Measurements from ENCODE around the gene CD69. TPM values are rescaled to one million over a fixed set of nuclear protein-coding genes. Genes with fewer than 3 reads are reported as not detected.

CD69 gene
- total RNA-seq, 3 donors from 2014 or later (not counting 1 experiment from before 2014, with no cell fraction given) = 739 to 1,541 (median 990) TPM

DNA sequence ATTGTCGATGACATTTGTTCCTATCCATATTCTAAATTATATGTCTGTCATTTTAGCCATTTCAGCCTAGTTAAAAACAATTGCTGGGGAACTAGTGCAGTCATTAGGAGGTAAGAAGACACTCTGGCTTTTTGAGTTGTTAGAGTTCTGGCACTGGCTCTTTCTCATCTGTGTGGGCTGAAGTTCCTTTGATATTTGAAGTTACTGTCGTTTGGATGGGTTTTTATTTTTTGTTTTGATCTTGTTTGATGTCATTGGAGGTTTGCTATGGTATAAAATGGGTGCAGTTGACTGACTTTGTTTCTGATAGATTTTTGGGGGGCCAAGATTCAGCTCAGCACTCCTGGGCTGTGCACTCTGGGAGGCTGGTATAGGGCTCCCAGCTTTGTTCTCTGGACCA, 20.7 kb upstream of the CD69 start:
- H3K4me3 Mint-ChIP-seq = no peak overlapping the region
- peaks cover 0 to 6% of the 10 kb centered on the region in 2 donors for H3K4me1 Mint-ChIP-seq
- H3K9me3 Mint-ChIP-seq = no peaks in the 10 kb centered on the region
- Histone ChIP-seq H3K36me3 (ENCODE audit: control insufficient read depth, insufficient read depth, low read length) (no peaks in the 10 kb centered on the region), H3K4me3 (ENCODE audit: low read length) (no peak overlapping the region), H3K27ac (ENCODE audit: low read length) (no peak overlapping the region), H3K4me1 (ENCODE audit: control insufficient read depth, insufficient read depth, low read length) (no peaks in the 10 kb centered on the region), H3K27me3 (ENCODE audit: control insufficient read depth, insufficient read depth, low read length) (no peaks in the 10 kb centered on the region), H3K9me3 (ENCODE audit: control insufficient read depth, insufficient read depth, low read length) (no peaks in the 10 kb centered on the region)
- no peak for DNase-seq
- 68% methylated on average over 1 of the region's 2 CpGs for WGBS (ENCODE audit: insufficient coverage)
- intact Hi-C loops (cut with micrococcal nuclease) = no loop called here
- no peak overlapping the region for H3K27ac Mint-ChIP-seq
- no peaks in the 10 kb centered on the region for H3K27me3 Mint-ChIP-seq (ENCODE audit: low read depth in 2 of 2)
- TF ChIP-seq, protein P1, sequence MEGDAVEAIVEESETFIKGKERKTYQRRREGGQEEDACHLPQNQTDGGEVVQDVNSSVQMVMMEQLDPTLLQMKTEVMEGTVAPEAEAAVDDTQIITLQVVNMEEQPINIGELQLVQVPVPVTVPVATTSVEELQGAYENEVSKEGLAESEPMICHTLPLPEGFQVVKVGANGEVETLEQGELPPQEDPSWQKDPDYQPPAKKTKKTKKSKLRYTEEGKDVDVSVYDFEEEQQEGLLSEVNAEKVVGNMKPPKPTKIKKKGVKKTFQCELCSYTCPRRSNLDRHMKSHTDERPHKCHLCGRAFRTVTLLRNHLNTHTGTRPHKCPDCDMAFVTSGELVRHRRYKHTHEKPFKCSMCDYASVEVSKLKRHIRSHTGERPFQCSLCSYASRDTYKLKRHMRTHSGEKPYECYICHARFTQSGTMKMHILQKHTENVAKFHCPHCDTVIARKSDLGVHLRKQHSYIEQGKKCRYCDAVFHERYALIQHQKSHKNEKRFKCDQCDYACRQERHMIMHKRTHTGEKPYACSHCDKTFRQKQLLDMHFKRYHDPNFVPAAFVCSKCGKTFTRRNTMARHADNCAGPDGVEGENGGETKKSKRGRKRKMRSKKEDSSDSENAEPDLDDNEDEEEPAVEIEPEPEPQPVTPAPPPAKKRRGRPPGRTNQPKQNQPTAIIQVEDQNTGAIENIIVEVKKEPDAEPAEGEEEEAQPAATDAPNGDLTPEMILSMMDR (IDR thresholded peaks at IDR 0.05) = no peak
- ATAC-seq = no peak
- H3K36me3 Mint-ChIP-seq = no peaks in the 10 kb centered on the region

DNA sequence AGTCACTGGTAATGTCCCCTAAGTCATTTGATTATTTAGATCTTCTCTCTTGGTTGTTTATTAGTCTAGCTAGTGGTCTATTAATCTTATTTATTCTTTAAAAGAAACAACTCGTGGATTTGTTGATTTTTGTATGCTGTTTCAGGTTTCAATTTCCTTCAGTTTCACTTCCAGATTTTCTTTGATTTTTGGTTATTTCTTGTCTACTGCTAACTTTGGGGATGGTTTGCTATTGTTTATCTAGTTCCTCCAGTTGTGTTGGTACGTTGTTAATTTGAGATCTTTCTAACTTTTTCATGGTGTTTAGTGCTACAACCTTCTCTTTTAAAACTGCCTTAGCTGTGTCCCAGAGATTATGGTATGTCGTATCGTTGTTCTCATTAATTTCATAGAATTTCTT, 18.5 kb upstream of the CD69 start:
- no peak overlapping the region for H3K4me3 ChIP-seq (ENCODE audit: low read length)
- Mint-ChIP-seq H3K27ac (no peak overlapping the region), H3K36me3 (no peaks in the 10 kb centered on the region), H3K27me3 (ENCODE audit: low read depth in 2 of 2) (no peaks in the 10 kb centered on the region), H3K4me1 (peaks cover 12 to 21% of the 10 kb centered on the region in 2 donors), H3K4me3 (no peak overlapping the region), H3K9me3 (no peaks in the 10 kb centered on the region)
- no peaks in the 10 kb centered on the region for H3K9me3 ChIP-seq (ENCODE audit: control insufficient read depth, insufficient read depth, low read length)
- no peak for ATAC-seq
- no peaks in the 10 kb centered on the region for H3K27me3 ChIP-seq (ENCODE audit: control insufficient read depth, insufficient read depth, low read length)
- peaks cover 7% of the 10 kb centered on the region for H3K4me1 ChIP-seq (ENCODE audit: control insufficient read depth, insufficient read depth, low read length)
- H3K36me3 ChIP-seq (ENCODE audit: control insufficient read depth, insufficient read depth, low read length) = no peaks in the 10 kb centered on the region
- TF ChIP-seq, protein P1 (IDR thresholded peaks at IDR 0.05) = no peak
- WGBS (ENCODE audit: insufficient coverage) = 100% methylated on average over 2 of the region's 4 CpGs
- intact Hi-C loops (cut with micrococcal nuclease) = no loop called here
- no peak for DNase-seq
- H3K27ac ChIP-seq (ENCODE audit: low read length) = no peak overlapping the region

DNA sequence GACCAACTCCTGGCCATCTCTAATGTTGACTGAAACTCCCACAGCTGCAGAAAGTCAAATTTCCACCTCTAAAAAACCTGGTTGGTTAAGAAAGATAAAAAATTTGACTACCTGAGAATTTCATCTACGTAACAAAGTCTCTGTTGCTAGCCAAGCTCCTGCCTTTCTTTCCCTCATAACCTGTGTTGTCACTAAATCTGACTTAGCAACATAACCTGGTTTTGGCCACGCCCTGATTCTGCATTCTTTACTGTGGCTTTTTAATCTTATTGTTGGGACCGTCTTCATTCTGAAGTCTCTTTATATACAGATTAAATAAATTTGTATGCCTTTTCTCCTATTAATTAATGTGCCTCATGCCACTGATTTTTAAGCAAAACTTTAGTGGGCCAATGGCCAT, 16.1 kb upstream of the CD69 start:
- no peak overlapping the region for H3K4me3 ChIP-seq (ENCODE audit: low read length)
- ATAC-seq (no peak), DNase-seq (peak in 1 of 2 donors; percentile 40)
- H3K4me1 ChIP-seq (ENCODE audit: control insufficient read depth, insufficient read depth, low read length) = peaks cover 8% of the 10 kb centered on the region
- no peaks in the 10 kb centered on the region for H3K9me3 Mint-ChIP-seq
- no peaks in the 10 kb centered on the region for H3K27me3 ChIP-seq (ENCODE audit: control insufficient read depth, insufficient read depth, low read length)
- no peaks in the 10 kb centered on the region for H3K36me3 Mint-ChIP-seq
- peaks cover 24 to 30% of the 10 kb centered on the region in 2 donors for H3K4me1 Mint-ChIP-seq
- intact Hi-C loops (cut with micrococcal nuclease) = no loop called here
- TF ChIP-seq, protein P1 (IDR thresholded peaks at IDR 0.05) = no peak
- 81% methylated on average over 3 of the region's 3 CpGs for WGBS (ENCODE audit: insufficient coverage)
- no peaks in the 10 kb centered on the region for H3K36me3 ChIP-seq (ENCODE audit: control insufficient read depth, insufficient read depth, low read length)
- no peak overlapping the region for H3K4me3 Mint-ChIP-seq
- H3K27me3 Mint-ChIP-seq (ENCODE audit: low read depth in 2 of 2) = no peaks in the 10 kb centered on the region
- no peaks in the 10 kb centered on the region for H3K9me3 ChIP-seq (ENCODE audit: control insufficient read depth, insufficient read depth, low read length)
- H3K27ac Mint-ChIP-seq = no peak overlapping the region
- no peak overlapping the region for H3K27ac ChIP-seq (ENCODE audit: low read length)

DNA sequence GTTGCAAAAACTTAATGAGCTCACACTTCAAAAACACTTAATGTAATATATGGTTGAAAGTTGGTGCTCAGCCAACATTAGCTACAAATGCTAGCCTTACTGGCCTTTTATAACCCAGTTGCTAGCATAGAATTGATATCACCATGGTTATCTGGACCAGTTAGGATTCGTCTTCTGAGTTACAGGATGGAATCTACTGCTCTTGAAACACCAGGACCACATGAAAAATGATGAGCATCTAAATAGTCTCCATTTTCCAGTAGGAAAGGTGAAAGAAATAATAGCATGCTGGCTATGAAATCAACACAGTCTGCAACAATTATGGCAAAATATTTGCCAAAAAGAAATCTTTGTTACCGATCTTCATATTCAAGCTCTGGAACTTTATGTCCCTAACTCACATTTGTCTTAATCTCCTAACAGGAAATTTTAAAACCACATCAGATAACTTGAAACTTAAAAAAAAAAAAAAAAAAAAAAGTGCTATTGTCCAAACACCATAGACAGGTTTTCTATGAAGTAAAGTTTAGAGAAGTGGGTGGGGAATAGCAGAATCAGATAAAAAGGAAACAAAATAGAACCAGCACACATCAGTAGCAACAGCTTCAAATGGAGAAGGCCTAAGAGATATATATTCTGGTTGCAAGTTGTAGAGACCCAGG, 12.6 kb upstream of the CD69 start:
- peak in 1 of 2 donors; percentile 51 for DNase-seq
- Mint-ChIP-seq H3K36me3 (no peaks in the 10 kb centered on the region), H3K4me3 (no peak overlapping the region)

More for the DNA sequence above, 12.6 kb upstream of the CD69 start:
- Mint-ChIP-seq H3K27me3 (ENCODE audit: low read depth in 2 of 2) (no peaks in the 10 kb centered on the region), H3K4me1 (peaks cover 28 to 45% of the 10 kb centered on the region in 2 donors), H3K27ac (peak overlapping the region; percentile 10), H3K9me3 (no peaks in the 10 kb centered on the region)
- no peaks in the 10 kb centered on the region for H3K27me3 ChIP-seq (ENCODE audit: control insufficient read depth, insufficient read depth, low read length)
- no peaks in the 10 kb centered on the region for H3K9me3 ChIP-seq (ENCODE audit: control insufficient read depth, insufficient read depth, low read length)
- WGBS (ENCODE audit: insufficient coverage) = 31% methylated on average over 2 of the region's 2 CpGs
- peak in 1 of 3 donors; percentile 34 for ATAC-seq
- intact Hi-C loops (cut with micrococcal nuclease) = no loop called here
- H3K4me1 ChIP-seq (ENCODE audit: control insufficient read depth, insufficient read depth, low read length) = peaks cover 8% of the 10 kb centered on the region
- H3K36me3 ChIP-seq (ENCODE audit: control insufficient read depth, insufficient read depth, low read length) = no peaks in the 10 kb centered on the region
- H3K27ac ChIP-seq (ENCODE audit: low read length) = no peak overlapping the region
- no peak overlapping the region for H3K4me3 ChIP-seq (ENCODE audit: low read length)
- TF ChIP-seq, protein P1 (IDR thresholded peaks at IDR 0.05) = no peak
